ENCODE measurements around the gene SLC9A1. TPM values are rescaled to one million over a fixed set of nuclear protein-coding genes. Genes with fewer than 3 reads are reported as not detected.
"Not testable (repeated sequence)": the region's sequence is repeated elsewhere in the genome, so short reads cannot be mapped to it uniquely, and the experiment has no call there.

The SLC9A1 gene
- total and polyA plus RNA-seq, 8 donors: 16.3 to 132 (median 27.9) TPM

DNA sequence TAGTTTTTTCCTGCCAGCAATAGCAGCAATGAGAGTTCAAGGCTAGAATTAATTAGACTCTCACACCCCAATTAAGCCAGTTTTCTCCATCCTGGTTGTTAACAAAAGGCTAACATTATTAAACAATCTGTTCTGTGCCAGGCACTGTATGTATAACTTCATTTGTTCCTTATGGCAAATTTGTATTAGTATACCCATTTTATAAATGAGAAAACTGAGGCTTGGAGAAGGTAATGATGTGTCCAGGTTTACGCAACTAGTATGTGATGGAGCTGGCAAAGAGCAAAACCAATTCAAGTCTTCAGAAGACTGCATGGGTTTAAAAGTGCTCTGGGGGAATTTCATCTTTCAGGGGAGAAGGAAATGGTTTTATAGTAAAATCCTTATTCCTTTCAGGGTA, 38.3 kb upstream of the SLC9A1 start:
- intact Hi-C loops (cut with DNase I; ENCODE audit: low total_unique reads): loop anchor here (10.0 kb wide), 1 partner anchor 88 kb away; no protein-coding TSS in a partner anchor
- Histone ChIP-seq H3K27me3 (no peaks in the 10 kb centered on the region), H3K27ac (peak overlapping the region; percentile 48 to 82 (median 74)), H3K4me1 (peaks cover 0 to 8% (median 5%) of the 10 kb centered on the region in 4 donors), H3K36me3 (no peaks in the 10 kb centered on the region), H3K9me3 (no peaks in the 10 kb centered on the region), H3K4me3 (no peak overlapping the region)
- WGBS, 5 donors: 97 to 100% (median 100%) methylated on average over 1 of the region's 1 CpG
- TF ChIP-seq, protein P1, sequence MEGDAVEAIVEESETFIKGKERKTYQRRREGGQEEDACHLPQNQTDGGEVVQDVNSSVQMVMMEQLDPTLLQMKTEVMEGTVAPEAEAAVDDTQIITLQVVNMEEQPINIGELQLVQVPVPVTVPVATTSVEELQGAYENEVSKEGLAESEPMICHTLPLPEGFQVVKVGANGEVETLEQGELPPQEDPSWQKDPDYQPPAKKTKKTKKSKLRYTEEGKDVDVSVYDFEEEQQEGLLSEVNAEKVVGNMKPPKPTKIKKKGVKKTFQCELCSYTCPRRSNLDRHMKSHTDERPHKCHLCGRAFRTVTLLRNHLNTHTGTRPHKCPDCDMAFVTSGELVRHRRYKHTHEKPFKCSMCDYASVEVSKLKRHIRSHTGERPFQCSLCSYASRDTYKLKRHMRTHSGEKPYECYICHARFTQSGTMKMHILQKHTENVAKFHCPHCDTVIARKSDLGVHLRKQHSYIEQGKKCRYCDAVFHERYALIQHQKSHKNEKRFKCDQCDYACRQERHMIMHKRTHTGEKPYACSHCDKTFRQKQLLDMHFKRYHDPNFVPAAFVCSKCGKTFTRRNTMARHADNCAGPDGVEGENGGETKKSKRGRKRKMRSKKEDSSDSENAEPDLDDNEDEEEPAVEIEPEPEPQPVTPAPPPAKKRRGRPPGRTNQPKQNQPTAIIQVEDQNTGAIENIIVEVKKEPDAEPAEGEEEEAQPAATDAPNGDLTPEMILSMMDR (IDR thresholded peaks at IDR 0.05): no peak
- TF ChIP-seq EP300 (IDR thresholded peaks at IDR 0.05) (no peak), POLR2AphosphoS5 (IDR thresholded peaks at IDR 0.05) (no peak), POLR2A (IDR thresholded peaks at IDR 0.05) (no peak)
- DNase-seq: no peak

DNA sequence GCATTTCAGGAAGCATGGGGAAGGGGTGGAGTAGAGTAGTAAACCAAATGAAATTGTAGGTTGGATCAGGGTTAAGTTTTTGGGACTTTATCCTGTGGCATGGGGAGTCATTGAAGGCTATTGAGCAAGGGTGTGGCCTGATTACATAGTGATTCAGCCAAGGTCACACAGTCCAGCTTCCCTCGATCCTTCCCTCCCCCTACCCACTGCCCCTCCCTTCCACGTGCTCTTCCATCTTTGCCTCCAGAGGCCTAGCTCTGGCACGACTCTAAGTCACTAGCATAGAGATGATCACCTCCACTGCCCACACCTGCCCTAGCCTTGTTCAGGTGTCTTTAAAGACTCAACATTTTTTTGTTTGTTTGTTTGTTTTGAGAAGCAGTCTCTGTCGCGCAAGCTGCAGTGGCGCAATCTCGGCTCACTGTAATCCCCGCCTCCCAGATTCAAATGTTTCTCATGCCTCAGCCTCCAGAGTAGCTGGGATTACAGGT, 37.2 kb upstream of the SLC9A1 start:
- H3K4me1 ChIP-seq: peaks cover 0 to 8% (median 3%) of the 10 kb centered on the region in 4 donors
- no peak overlapping the region for H3K4me3 ChIP-seq
- TF ChIP-seq EP300 (IDR thresholded peaks at IDR 0.05) (no peak), POLR2AphosphoS5 (IDR thresholded peaks at IDR 0.05) (peak in 1 of 3 donors; percentile 56)
- peak overlapping the region; percentile 63 to 82 (median 80) for H3K27ac ChIP-seq
- DNase-seq: peak; percentile 40 to 86
- H3K9me3 ChIP-seq: no peaks in the 10 kb centered on the region
- intact Hi-C loops (cut with DNase I; ENCODE audit: low total_unique reads): loop anchor here (10.0 kb wide), 1 partner anchor 87 kb away; no protein-coding TSS in a partner anchor
- 63 to 71% (median 68%) methylated on average over 8 of the region's 8 CpGs for WGBS, 5 donors
- H3K36me3 ChIP-seq: no peaks in the 10 kb centered on the region
- H3K27me3 ChIP-seq: no peaks in the 10 kb centered on the region

DNA sequence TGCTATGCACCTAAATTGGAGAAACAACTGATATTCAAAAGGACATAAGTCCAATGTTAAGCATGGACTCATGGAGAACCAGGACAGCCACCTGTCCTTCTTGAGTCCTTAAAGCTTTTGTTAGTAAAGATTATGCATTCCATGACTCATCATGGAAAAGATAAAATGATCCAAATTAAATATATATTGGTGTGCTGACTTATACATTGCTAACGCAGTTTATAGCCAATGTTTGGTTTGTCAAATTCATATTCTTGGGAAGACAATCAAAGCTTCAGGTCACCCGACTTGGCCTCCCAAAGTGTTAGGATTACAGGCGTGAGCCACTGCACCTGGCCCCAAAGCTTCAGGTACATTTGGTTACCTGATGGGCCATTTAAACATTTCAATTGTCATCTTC, 29.7 kb upstream of the SLC9A1 start:
- intact Hi-C loops (cut with DNase I; ENCODE audit: low total_unique reads); H3K4me1 ChIP-seq; H3K4me3 ChIP-seq; H3K27me3 ChIP-seq; H3K27ac ChIP-seq; H3K36me3 ChIP-seq; DNase-seq: not testable (repeated sequence)
- peaks cover 0 to 19% (median 8%) of the 10 kb centered on the region in 4 donors for H3K9me3 ChIP-seq
- 70 to 77% (median 74%) methylated on average over 3 of the region's 3 CpGs for WGBS, 5 donors

- DNase-seq: no peak
- intact Hi-C loops (cut with DNase I; ENCODE audit: low total_unique reads): no loop called here
- TF ChIP-seq, protein P1 (IDR thresholded peaks at IDR 0.05): no peak
- TF ChIP-seq EP300 (IDR thresholded peaks at IDR 0.05) (no peak), POLR2A (IDR thresholded peaks at IDR 0.05) (no peak), POLR2AphosphoS5 (IDR thresholded peaks at IDR 0.05) (no peak)
- Histone ChIP-seq H3K27ac (no peak overlapping the region), H3K36me3 (no peaks in the 10 kb centered on the region), H3K27me3 (no peaks in the 10 kb centered on the region), H3K4me3 (no peak overlapping the region), H3K4me1 (no peaks in the 10 kb centered on the region), H3K9me3 (peaks cover 0 to 19% (median 8%) of the 10 kb centered on the region in 4 donors)
- WGBS, 5 donors: 72 to 88% (median 78%) methylated on average over 3 of the region's 3 CpGs
These were observed 25.1 kb upstream of the SLC9A1 start for GRCh38 chr1:27179979-27180378.

DNA sequence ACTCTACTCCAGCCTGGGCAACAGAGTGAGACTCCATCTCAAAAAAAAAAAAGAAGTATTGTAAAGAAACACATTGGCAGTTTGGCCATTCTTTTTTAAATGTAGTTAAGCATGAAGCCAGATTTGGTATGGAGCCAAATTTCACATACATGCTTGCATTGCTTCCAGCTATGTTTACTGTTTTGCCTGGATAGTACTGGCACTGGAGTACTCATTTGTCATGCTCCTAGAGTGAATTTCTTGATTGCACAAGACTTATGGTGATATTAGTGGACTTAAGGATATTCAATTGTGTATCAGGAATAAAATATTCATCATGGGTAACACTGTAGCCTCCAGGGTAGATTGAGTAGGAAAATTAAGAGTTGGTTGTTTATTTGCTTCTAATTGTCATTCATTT, 24.5 kb upstream of the SLC9A1 start:
- H3K4me1 ChIP-seq: no peaks in the 10 kb centered on the region
- no peaks in the 10 kb centered on the region for H3K36me3 ChIP-seq
- H3K27ac ChIP-seq: no peak overlapping the region
- H3K27me3 ChIP-seq: no peaks in the 10 kb centered on the region
- intact Hi-C loops (cut with DNase I; ENCODE audit: low total_unique reads): no loop called here
- DNase-seq: no peak
- H3K4me3 ChIP-seq: no peak overlapping the region
- TF ChIP-seq, protein P1 (IDR thresholded peaks at IDR 0.05): no peak
- TF ChIP-seq POLR2AphosphoS5 (IDR thresholded peaks at IDR 0.05): no peak
- no peak for TF ChIP-seq POLR2A (IDR thresholded peaks at IDR 0.05)
- peaks cover 0 to 19% (median 8%) of the 10 kb centered on the region in 4 donors for H3K9me3 ChIP-seq
